H9 (cell line): ENCODE measurements around the gene MCM8. TPM values are rescaled to one million over a fixed set of nuclear protein-coding genes. Genes with fewer than 3 reads are reported as not detected.

Source experiments
- DNase-seq: peaks from one replicate; pipeline ENCODE4 v3.0.0-alpha.2; 2017
- H2AFZ ChIP-seq: one replicate; pipeline ENCODE4 v1.6.1; 2013; ENCODE audit warnings: mild to moderate bottlenecking, low read length, control low read depth, moderate library complexity
- H2AK5ac ChIP-seq: 2 replicates; pipeline ENCODE4 v1.6.1; 2013; ENCODE audit warnings: low read length, control low read depth, mixed read lengths; ENCODE audit not compliant: insufficient read length
- H2BK120ac ChIP-seq: one replicate; pipeline ENCODE4 v1.6.1; 2013; ENCODE audit warnings: low read depth, mild to moderate bottlenecking, low read length, control low read depth, inconsistent platforms; ENCODE audit not compliant: poor library complexity, severe bottlenecking
- H2BK12ac ChIP-seq: 2 replicates; pipeline ENCODE4 v1.6.1; 2013; ENCODE audit warnings: low read length, control low read depth, mixed read lengths, low read depth; ENCODE audit not compliant: insufficient read length
- H2BK15ac ChIP-seq: 2 replicates; pipeline ENCODE4 v1.6.1; 2013; ENCODE audit warnings: low read depth, low read length, control low read depth
- H2BK20ac ChIP-seq: one replicate; pipeline ENCODE4 v1.6.1; 2013; ENCODE audit warnings: low read depth, mild to moderate bottlenecking, low read length, control low read depth, inconsistent platforms; ENCODE audit not compliant: poor library complexity, severe bottlenecking
- H2BK5ac ChIP-seq: 2 replicates; pipeline ENCODE4 v1.6.1; 2013; ENCODE audit warnings: low read length, control low read depth, mixed read lengths; ENCODE audit not compliant: insufficient read length
- H3K14ac ChIP-seq: 2 replicates; pipeline ENCODE4 v1.6.1; 2013; ENCODE audit warnings: low read length, control low read depth; ENCODE audit not compliant: insufficient read depth
- H3K18ac ChIP-seq: 2 replicates; pipeline ENCODE4 v1.6.1; 2013; ENCODE audit warnings: low read depth, mild to moderate bottlenecking, mixed read lengths, low read length, control low read depth; ENCODE audit not compliant: insufficient read length
- H3K23ac ChIP-seq: 2 replicates; pipeline ENCODE4 v1.6.1; 2013; ENCODE audit warnings: low read length, control low read depth, mixed read lengths, low read depth; ENCODE audit not compliant: insufficient read length
- H3K23me2 ChIP-seq: 2 replicates; pipeline ENCODE4 v1.6.1; 2013; ENCODE audit warnings: low read depth, mild to moderate bottlenecking, mixed read lengths, low read length, control low read depth; ENCODE audit not compliant: insufficient read length, poor library complexity, severe bottlenecking
- H3K27ac ChIP-seq: 2 replicates; pipeline ENCODE4 v1.5.1; 2013; ENCODE audit warnings: low read length, control low read depth, mixed read lengths, low read depth; ENCODE audit not compliant: insufficient read length
- H3K27me3 ChIP-seq: 2 replicates; pipeline ENCODE4 v1.6.1; 2013; ENCODE audit warnings: low read length, control low read depth, inconsistent platforms; ENCODE audit not compliant: insufficient read depth
- H3K4ac ChIP-seq: 2 replicates; pipeline ENCODE4 v1.6.1; 2013; ENCODE audit warnings: low read depth, mild to moderate bottlenecking, control low read depth, inconsistent platforms, low read length, moderate library complexity
- H3K4me1 ChIP-seq: 2 replicates; pipeline ENCODE4 v1.6.1; 2013; ENCODE audit warnings: low read length, control low read depth, inconsistent platforms; ENCODE audit not compliant: insufficient read depth
- H3K4me2 ChIP-seq: 2 replicates; pipeline ENCODE4 v1.6.1; 2013; ENCODE audit warnings: low read length, control low read depth, mixed read lengths; ENCODE audit not compliant: insufficient read length, insufficient read depth
- H3K56ac ChIP-seq: 2 replicates; pipeline ENCODE4 v1.6.1; 2013; ENCODE audit warnings: low read depth, mild to moderate bottlenecking, mixed read lengths, low read length, control low read depth; ENCODE audit not compliant: insufficient read length
- H3K79me1 ChIP-seq: 2 replicates; pipeline ENCODE4 v1.6.1; 2013; ENCODE audit warnings: low read depth, mild to moderate bottlenecking, moderate library complexity, low read length, control low read depth, inconsistent platforms; ENCODE audit not compliant: insufficient read depth, poor library complexity, severe bottlenecking
- H3K79me2 ChIP-seq: 2 replicates; pipeline ENCODE4 v1.6.1; 2013; ENCODE audit warnings: low read length, control low read depth, inconsistent platforms; ENCODE audit not compliant: insufficient read depth
- H3K9ac ChIP-seq: 2 replicates; pipeline ENCODE4 v1.6.1; 2013; ENCODE audit warnings: low read length, control low read depth, mixed read lengths; ENCODE audit not compliant: insufficient read length; ENCODE audit errors: extremely low read depth
- H3K9me3 ChIP-seq: one replicate; pipeline ENCODE4 v1.6.1; 2013; ENCODE audit warnings: low read depth, low read length, inconsistent platforms; ENCODE audit not compliant: control insufficient read depth
- H3T11ph ChIP-seq: one replicate; pipeline ENCODE4 v1.6.1; 2013; ENCODE audit warnings: mild to moderate bottlenecking, low read length, control low read depth, inconsistent platforms
- H4K20me1 ChIP-seq: one replicate; pipeline ENCODE4 v1.6.1; 2013; ENCODE audit not compliant: control insufficient read depth, insufficient read length, insufficient read depth
- H4K5ac ChIP-seq: 2 replicates; pipeline ENCODE4 v1.6.1; 2013; ENCODE audit warnings: low read depth, mild to moderate bottlenecking, mixed read lengths, low read length, control low read depth; ENCODE audit not compliant: insufficient read length
- H4K8ac ChIP-seq: replicated peaks from 2 replicates; pipeline ENCODE4 v1.6.1; 2013; ENCODE audit warnings: low read length, control low read depth, mixed read lengths, low read depth; ENCODE audit not compliant: insufficient read length
- H4K91ac ChIP-seq: 2 replicates; pipeline ENCODE4 v1.6.1; 2013; ENCODE audit warnings: low read depth, mild to moderate bottlenecking, moderate library complexity, mixed read lengths, low read length, control low read depth; ENCODE audit not compliant: insufficient read length
- H3K27ac Mint-ChIP-seq, 3 experiments: 2 replicates in 2 of 3; 3 replicates in 1 of 3; pipeline ENCODE4 v1.8.0; 2020 to 2021; ENCODE audit warnings: mixed read lengths in 3 of 3, mild to moderate bottlenecking in 1 of 3, moderate library complexity in 1 of 3
- H3K27me3 Mint-ChIP-seq: 2 replicates; pipeline ENCODE4 v1.8.0; 2021; ENCODE audit warnings: low read depth, mild to moderate bottlenecking, moderate library complexity, mixed read lengths
- H3K36me3 Mint-ChIP-seq, 3 experiments: 2 replicates in 2 of 3; 3 replicates in 1 of 3; pipeline ENCODE4 v1.8.0; 2020 to 2021; ENCODE audit warnings: low read depth in 3 of 3, mixed read lengths in 3 of 3; ENCODE audit not compliant: insufficient read depth in 1 of 3
- H3K4me1 Mint-ChIP-seq, 2 experiments: 2 replicates each; pipeline ENCODE4 v1.8.0; 2020; ENCODE audit warnings: mixed read lengths in 2 of 2
- H3K4me3 Mint-ChIP-seq, 2 experiments: 2 replicates in 1 of 2; 3 replicates in 1 of 2; pipeline ENCODE4 v1.8.0; 2020 to 2021; ENCODE audit warnings: mild to moderate bottlenecking in 2 of 2, mixed read lengths in 2 of 2, moderate library complexity in 1 of 2
- H3K9me3 Mint-ChIP-seq, 2 experiments: 2 replicates in 1 of 2; 3 replicates in 1 of 2; pipeline ENCODE4 v1.8.0; 2020; ENCODE audit warnings: mild to moderate bottlenecking in 2 of 2, mixed read lengths in 2 of 2, moderate library complexity in 1 of 2
- WGBS: extraction: QIAGEN DNeasy Blood & Tissue Kit; methylation state at CpG from one replicate; pipeline ENCODE4 v1.1.7; 2013; ENCODE audit warnings: missing lambda C conversion rate, low lambda C conversion rate, mixed read lengths; ENCODE audit not compliant: insufficient read length; ENCODE audit errors: extremely low coverage; 5-methylcytosine and 5-hydroxymethylcytosine counted together
- total RNA-seq: library from RNA; stranded (reverse); gene quantifications from 2 replicates; pipeline ENCODE4 v1.2.1, GENCODE V29; 2021
- TF ChIP-seq, protein P1 (sequence below): fragments of 200-600 bp; sonication (generic); conservative IDR thresholded peaks from 3 replicates; pipeline ENCODE4 v1.8.0; 2021; ENCODE audit warnings: antibody characterized with exemption, mild to moderate bottlenecking

MCM8 gene
- total RNA-seq, 1 experiment from 2014 or later, result 32.2 TPM

DNA sequence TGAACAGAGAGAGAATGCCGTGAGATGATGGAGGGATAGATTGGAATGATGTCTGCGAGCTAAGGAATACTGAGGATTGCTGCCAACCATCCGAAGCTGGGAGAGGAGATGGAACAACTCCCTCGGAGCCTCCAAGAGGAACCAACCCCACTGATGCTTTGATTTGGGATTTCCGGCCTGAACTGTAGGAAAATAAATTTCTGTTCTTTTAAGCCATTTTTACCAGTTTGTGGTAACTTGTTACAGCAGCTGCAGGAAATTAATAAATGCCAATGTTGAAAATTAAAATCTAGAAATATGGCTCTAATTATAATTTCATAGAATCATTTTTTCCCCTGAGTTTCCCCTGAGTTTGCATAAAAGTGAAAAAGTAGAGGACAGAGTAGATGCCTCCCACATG is 89.3 kb downstream of the MCM8 start:
- H3K23ac ChIP-seq, result no peak overlapping the region
- no peaks in the 10 kb centered on the region for H3K9me3 ChIP-seq
- Mint-ChIP-seq H3K27ac (no peak overlapping the region), H3K4me3 (no peak overlapping the region), H3K36me3 (peaks cover 6 to 47% (median 30%) of the 10 kb centered on the region in 3 experiments), H3K9me3 (no peaks in the 10 kb centered on the region), H3K4me1 (peaks cover 12 to 14% of the 10 kb centered on the region in 2 experiments), H3K27me3 (no peaks in the 10 kb centered on the region; the same call in 1 of the 2 replicates)
- H2AK5ac ChIP-seq, result no peak overlapping the region
- TF ChIP-seq, protein P1, sequence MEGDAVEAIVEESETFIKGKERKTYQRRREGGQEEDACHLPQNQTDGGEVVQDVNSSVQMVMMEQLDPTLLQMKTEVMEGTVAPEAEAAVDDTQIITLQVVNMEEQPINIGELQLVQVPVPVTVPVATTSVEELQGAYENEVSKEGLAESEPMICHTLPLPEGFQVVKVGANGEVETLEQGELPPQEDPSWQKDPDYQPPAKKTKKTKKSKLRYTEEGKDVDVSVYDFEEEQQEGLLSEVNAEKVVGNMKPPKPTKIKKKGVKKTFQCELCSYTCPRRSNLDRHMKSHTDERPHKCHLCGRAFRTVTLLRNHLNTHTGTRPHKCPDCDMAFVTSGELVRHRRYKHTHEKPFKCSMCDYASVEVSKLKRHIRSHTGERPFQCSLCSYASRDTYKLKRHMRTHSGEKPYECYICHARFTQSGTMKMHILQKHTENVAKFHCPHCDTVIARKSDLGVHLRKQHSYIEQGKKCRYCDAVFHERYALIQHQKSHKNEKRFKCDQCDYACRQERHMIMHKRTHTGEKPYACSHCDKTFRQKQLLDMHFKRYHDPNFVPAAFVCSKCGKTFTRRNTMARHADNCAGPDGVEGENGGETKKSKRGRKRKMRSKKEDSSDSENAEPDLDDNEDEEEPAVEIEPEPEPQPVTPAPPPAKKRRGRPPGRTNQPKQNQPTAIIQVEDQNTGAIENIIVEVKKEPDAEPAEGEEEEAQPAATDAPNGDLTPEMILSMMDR, result no peak
- no peak overlapping the region for H3T11ph ChIP-seq
- no peak overlapping the region for H4K5ac ChIP-seq
- no peak overlapping the region for H3K4ac ChIP-seq
- no CpG with 5 or more reads among the region's 5 CpGs for WGBS
- H3K14ac ChIP-seq, result no peak overlapping the region
- no peak overlapping the region for H2BK20ac ChIP-seq
- no peak overlapping the region for H4K8ac ChIP-seq
- H2BK5ac ChIP-seq, result no peak overlapping the region
- H3K27me3 ChIP-seq, result no peaks in the 10 kb centered on the region
- H4K20me1 ChIP-seq, result no peaks in the 10 kb centered on the region
- H3K56ac ChIP-seq, result no peak overlapping the region
- no peak overlapping the region for H2AFZ ChIP-seq
- no peak overlapping the region for H2BK120ac ChIP-seq
- H3K79me2 ChIP-seq, result no peaks in the 10 kb centered on the region
- H3K23me2 ChIP-seq, result no peaks in the 10 kb centered on the region
- H3K9ac ChIP-seq, result no peak overlapping the region
- H2BK12ac ChIP-seq, result no peak overlapping the region
- no peaks in the 10 kb centered on the region for H3K4me1 ChIP-seq
- DNase-seq, result no peak
- H3K27ac ChIP-seq, result no peak overlapping the region
- H3K79me1 ChIP-seq, result no peaks in the 10 kb centered on the region
- no peak overlapping the region for H3K18ac ChIP-seq
- no peak overlapping the region for H2BK15ac ChIP-seq
- no peak overlapping the region for H4K91ac ChIP-seq
- H3K4me2 ChIP-seq, result no peak overlapping the region
